IMR-90 (cell line): Measurements from ENCODE around the gene EFCAB9. TPM values are rescaled to one million over a fixed set of nuclear protein-coding genes. Genes with fewer than 3 reads are reported as not detected.

Experiments used
- ATAC-seq: fragments of 200-7000 bp; cut with Tn5 transposase; 2 replicates; pipeline ENCODE4 v1.9.1; 2020; ENCODE audit warnings: low read depth, mild to moderate bottlenecking, moderate library complexity
- BruUV-seq: library from RNA; stranded (reverse); fragments of 400-500 nt; replicated peaks from 2 replicates; lab custom pipeline; 2021; lab: Mats Ljungman, UMichigan
- CTCF ChIA-PET: fragments of 300-600 bp; formaldehyde crosslinking; extraction: SDS; loops from one replicate; lab custom pipeline; 2021; ENCODE audit warnings: antibody characterized with exemption; lab: Yijun Ruan, JAX
- POLR2A ChIA-PET: fragments of 300-600 bp; sonication (Branson Sonifier 250); formaldehyde crosslinking; loops from one replicate; lab custom pipeline; 2022; ENCODE audit warnings: antibody characterized with exemption; ENCODE audit not compliant: unreplicated experiment; lab: Charles Lee
- DNase-seq: peaks from one replicate; pipeline ENCODE4 v3.0.0; 2013
- H2AFZ ChIP-seq: replicated peaks from 2 replicates; pipeline ENCODE3; 2013; ENCODE audit warnings: low read length, mild to moderate bottlenecking; ENCODE audit not compliant: poor library complexity
- H2AK5ac ChIP-seq: 2 replicates; pipeline ENCODE4 v1.6.1; 2013; ENCODE audit warnings: low read depth, low read length, inconsistent platforms
- H2AK9ac ChIP-seq: replicated peaks from 2 replicates; pipeline ENCODE3; 2013; ENCODE audit warnings: mild to moderate bottlenecking, low read depth, low read length, moderate library complexity; ENCODE audit not compliant: poor library complexity
- H2BK120ac ChIP-seq: 2 replicates; pipeline ENCODE4 v1.6.1; 2013; ENCODE audit warnings: low read depth, low read length, inconsistent platforms
- H2BK15ac ChIP-seq: 3 replicates; pipeline ENCODE4 v1.6.1; 2013; ENCODE audit warnings: low read depth, low read length, inconsistent platforms
- H2BK20ac ChIP-seq: 2 replicates; pipeline ENCODE4 v1.6.1; 2013; ENCODE audit warnings: low read depth, mild to moderate bottlenecking, inconsistent platforms, low read length, moderate library complexity
- H2BK5ac ChIP-seq: 2 replicates; pipeline ENCODE4 v1.6.1; 2013; ENCODE audit warnings: mild to moderate bottlenecking, low read depth, low read length, inconsistent platforms; ENCODE audit not compliant: poor library complexity, severe bottlenecking
- H3K14ac ChIP-seq: replicated peaks from 2 replicates; pipeline ENCODE4 v1.6.1; 2013; ENCODE audit warnings: low read depth, low read length, inconsistent platforms
- H3K18ac ChIP-seq: 2 replicates; pipeline ENCODE4 v1.6.1; 2013; ENCODE audit warnings: low read depth, low read length, control low read depth
- H3K23ac ChIP-seq: 2 replicates; pipeline ENCODE4 v1.6.1; 2013; ENCODE audit warnings: low read depth, low read length, inconsistent platforms
- H3K27ac ChIP-seq: 2 replicates; pipeline ENCODE4 v1.5.1; 2013; ENCODE audit warnings: mild to moderate bottlenecking, control low read depth, low read length; ENCODE audit not compliant: insufficient read depth
- H3K27me3 ChIP-seq: 2 replicates; pipeline ENCODE4 v1.6.1; 2013; ENCODE audit warnings: low read length; ENCODE audit not compliant: control insufficient read depth, insufficient read depth
- H3K36me3 ChIP-seq: 2 replicates; pipeline ENCODE4 v1.6.1; 2013; ENCODE audit warnings: low read length, mixed read lengths; ENCODE audit not compliant: control insufficient read depth, insufficient read depth
- H3K4ac ChIP-seq: 2 replicates; pipeline ENCODE4 v1.6.1; 2013; ENCODE audit warnings: low read depth, low read length, inconsistent platforms
- H3K4me1 ChIP-seq: 2 replicates; pipeline ENCODE4 v1.6.1; 2013; ENCODE audit warnings: low read length, mixed read lengths; ENCODE audit not compliant: control insufficient read depth, insufficient read depth
- H3K4me2 ChIP-seq: 2 replicates; pipeline ENCODE4 v1.6.1; 2013; ENCODE audit warnings: low read depth, mild to moderate bottlenecking, control low read depth, low read length, moderate library complexity
- H3K4me3 ChIP-seq: 2 replicates; pipeline ENCODE4 v1.5.1; 2013; ENCODE audit warnings: low read depth, mild to moderate bottlenecking, control low read depth, low read length, moderate library complexity; ENCODE audit not compliant: insufficient read depth
- H3K56ac ChIP-seq: 2 replicates; pipeline ENCODE4 v1.6.1; 2013; ENCODE audit warnings: low read length, inconsistent platforms; ENCODE audit not compliant: insufficient read depth; ENCODE audit errors: extremely low read depth
- H3K79me1 ChIP-seq, 2 experiments: 2 replicates each; pipeline ENCODE4 v1.6.1; 2013; ENCODE audit warnings: low read length in 2 of 2, inconsistent platforms in 1 of 2, low read depth in 1 of 2
- H3K9ac ChIP-seq: 2 replicates; pipeline ENCODE4 v1.6.1; 2013; ENCODE audit warnings: low read depth, low read length, control low read depth
- H3K9me1 ChIP-seq: 2 replicates; pipeline ENCODE4 v1.6.1; 2013; ENCODE audit warnings: low read length, inconsistent platforms; ENCODE audit not compliant: insufficient read depth
- H3K9me3 ChIP-seq: 2 replicates; pipeline ENCODE4 v1.6.1; 2013; ENCODE audit warnings: low read length; ENCODE audit not compliant: control insufficient read depth, insufficient read depth
- H4K20me1 ChIP-seq: 2 replicates; pipeline ENCODE4 v1.6.1; 2013; ENCODE audit warnings: low read length, inconsistent platforms; ENCODE audit not compliant: insufficient read depth
- H4K5ac ChIP-seq: 2 replicates; pipeline ENCODE4 v1.6.1; 2013; ENCODE audit warnings: mild to moderate bottlenecking, low read depth, low read length, control low read depth
- H4K8ac ChIP-seq, 2 experiments: 2 replicates each; pipeline ENCODE4 v1.6.1; 2013; ENCODE audit warnings: low read depth in 2 of 2, low read length in 2 of 2, control low read depth in 1 of 2, inconsistent platforms in 1 of 2
- H4K91ac ChIP-seq: 2 replicates; pipeline ENCODE4 v1.6.1; 2013; ENCODE audit warnings: low read depth, low read length, inconsistent platforms; ENCODE audit not compliant: insufficient read depth
- FOS ChIP-seq: fragments of 150-350 bp; IDR thresholded peaks from 2 replicates; pipeline ENCODE4 v1.6.1; 2016; ENCODE audit warnings: low read depth, low read length
- MXI1 ChIP-seq: IDR thresholded peaks from 2 replicates; pipeline ENCODE4 v1.6.1; 2012; ENCODE audit warnings: low read depth, mild to moderate bottlenecking, low read length, moderate library complexity, borderline replicate concordance
- NFE2L2 ChIP-seq: fragments of 150-350 bp; IDR thresholded peaks from 2 replicates; pipeline ENCODE4 v1.6.1; 2016; ENCODE audit warnings: low read depth, mild to moderate bottlenecking, low read length
- POLR2A ChIP-seq: IDR thresholded peaks from 2 replicates; pipeline ENCODE4 v1.6.1; 2012; ENCODE audit warnings: mild to moderate bottlenecking, low read depth, low read length
- RAD21 ChIP-seq: IDR thresholded peaks from 2 replicates; pipeline ENCODE4 v1.6.1; 2012; ENCODE audit warnings: low read length, improper control_type of control experiment
- RCOR1 ChIP-seq: IDR thresholded peaks from 2 replicates; pipeline ENCODE4 v1.6.1; 2012; ENCODE audit warnings: mild to moderate bottlenecking, low read length, improper control_type of control experiment; ENCODE audit not compliant: insufficient replicate concordance
- RFX5 ChIP-seq: IDR thresholded peaks from 2 replicates; pipeline ENCODE4 v1.8.0; 2012; ENCODE audit warnings: low read depth, mild to moderate bottlenecking, low read length, moderate library complexity
- SMC3 ChIP-seq: fragments of 150-350 bp; IDR thresholded peaks from 2 replicates; pipeline ENCODE4 v1.6.1; 2016; ENCODE audit warnings: low read depth, mild to moderate bottlenecking, antibody characterized with exemption, low read length, moderate library complexity
- USF2 ChIP-seq: fragments of 150-350 bp; IDR thresholded peaks from 2 replicates; pipeline ENCODE4 v1.6.1; 2017; ENCODE audit warnings: mild to moderate bottlenecking, antibody characterized with exemption, low read length, low read depth
- WGBS, 2 experiments: methylation state at CpG; one replicate each; pipeline versions ENCODE4 v1.1.5 to v1.1.7; 2013; ENCODE audit warnings: missing lambda C conversion rate in 2 of 2; ENCODE audit not compliant: insufficient read length in 1 of 2; ENCODE audit errors: extremely low coverage in 2 of 2; 5-methylcytosine and 5-hydroxymethylcytosine counted together
- dilution Hi-C: fragments of 300-500 bp; cut with HindIII; formaldehyde crosslinking; loops from one replicate; pipeline ENCODE4 v1.14.3; 2018; ENCODE audit warnings: low sequenced_read_pairs; ENCODE audit not compliant: unreplicated experiment
- in situ Hi-C: fragments of 300-500 bp; cut with MboI; formaldehyde crosslinking; loops from 3 replicates; pipeline ENCODE4 v1.14.3; 2019; ENCODE audit warnings: low sequenced_read_pairs, inconsistent platforms, mixed read lengths
- intact Hi-C: fragments of 100-400 bp; cut with micrococcal nuclease; formaldehyde crosslinking; loops from 2 replicates; pipeline ENCODE4 v1.10.0; 2022
- polyA plus RNA-seq, 3 experiments: library from polyadenylated mRNA; depleted of rRNA; stranded (reverse); fragments of >200 nt; gene quantifications; 2 replicates each; pipeline ENCODE4 v1.2.3, GENCODE V29; 2012; ENCODE audit warnings: low replicate concordance in 1 of 3
- total RNA-seq: library from RNA; depleted of rRNA; stranded (reverse); fragments of >200 nt; gene quantifications from 2 replicates; pipeline ENCODE4 v1.2.3, GENCODE V29; 2012
- TF ChIP-seq, protein P1 (sequence below): fragments of 150-350 bp; IDR thresholded peaks from 2 replicates; pipeline ENCODE4 v1.6.1; 2016; ENCODE audit warnings: low read depth, mild to moderate bottlenecking, low read length, moderate library complexity, borderline replicate concordance

Gene EFCAB9
- total and polyA plus RNA-seq, 2 of the 4 experiments (the other 2 are of a cell fraction), result not detected

GRCh38 chr5:172150514-172151425 lies 43.2 kb upstream of the EFCAB9 start:
- POLR2A ChIA-PET, result interaction anchor here (0.7 kb wide), 1 partner anchor 22 kb away, joined by 3 read pairs; no protein-coding TSS in a partner anchor
- peak overlapping the region; percentile 36 for H2AFZ ChIP-seq
- CTCF ChIA-PET, result no interaction called here

More at GRCh38 chr5:172150514-172151425, 43.2 kb upstream of the EFCAB9 start:
- Histone ChIP-seq H3K14ac (peak overlapping the region; percentile 4), H2BK5ac (no peak overlapping the region), H3K79me1 (peaks cover 22 to 66% of the 10 kb centered on the region in 2 experiments), H3K9me1 (peaks cover 4% of the 10 kb centered on the region; the same call in 1 of the 2 replicates), H2BK20ac (no peak overlapping the region), H3K23ac (no peak overlapping the region), H3K4ac (peak overlapping the region; percentile 60; the same call in 1 of the 2 replicates), H3K4me3 (no peak overlapping the region), H4K8ac (no peak overlapping the region), H3K4me2 (no peak overlapping the region), H2BK15ac (no peak overlapping the region), H3K27ac (no peak overlapping the region), H2BK120ac (no peak overlapping the region), H4K20me1 (peaks cover 7% of the 10 kb centered on the region; the same call in 1 of the 2 replicates), H3K9ac (no peak overlapping the region), H3K18ac (no peak overlapping the region), H3K27me3 (no peaks in the 10 kb centered on the region), H2AK9ac (peak overlapping the region; percentile 89), H3K56ac (no peak overlapping the region), H3K9me3 (no peaks in the 10 kb centered on the region), H3K36me3 (peaks cover 14% of the 10 kb centered on the region), H4K5ac (no peak overlapping the region), H4K91ac (no peak overlapping the region), H3K4me1 (peaks cover 10% of the 10 kb centered on the region), H2AK5ac (no peak overlapping the region; the same call in 1 of the 2 replicates)
- intact Hi-C loops (no loop called here), dilution Hi-C loops (no loop called here), in situ Hi-C loops (no loop called here)
- 79% methylated on average over 6 of the region's 16 CpGs; no CpG with 5 or more reads in 1 of the 2 experiments for WGBS, 2 experiments
- no peak for TF ChIP-seq FOS
- TF ChIP-seq NFE2L2, result no peak
- TF ChIP-seq POLR2A, result no peak
- TF ChIP-seq RFX5, result no peak
- TF ChIP-seq SMC3, result no peak
- TF ChIP-seq RCOR1, result no peak
- no peak for TF ChIP-seq MXI1
- TF ChIP-seq, protein P1, sequence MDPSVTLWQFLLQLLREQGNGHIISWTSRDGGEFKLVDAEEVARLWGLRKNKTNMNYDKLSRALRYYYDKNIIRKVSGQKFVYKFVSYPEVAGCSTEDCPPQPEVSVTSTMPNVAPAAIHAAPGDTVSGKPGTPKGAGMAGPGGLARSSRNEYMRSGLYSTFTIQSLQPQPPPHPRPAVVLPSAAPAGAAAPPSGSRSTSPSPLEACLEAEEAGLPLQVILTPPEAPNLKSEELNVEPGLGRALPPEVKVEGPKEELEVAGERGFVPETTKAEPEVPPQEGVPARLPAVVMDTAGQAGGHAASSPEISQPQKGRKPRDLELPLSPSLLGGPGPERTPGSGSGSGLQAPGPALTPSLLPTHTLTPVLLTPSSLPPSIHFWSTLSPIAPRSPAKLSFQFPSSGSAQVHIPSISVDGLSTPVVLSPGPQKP, result no peak
- TF ChIP-seq USF2, result no peak
- TF ChIP-seq RAD21, result no peak
- no TSS peak for BruUV-seq
- DNase-seq (peak; percentile 24), ATAC-seq (no peak)
